ENCODE data around the gene CCDC54.

CCDC54 gene

GRCh38 chr3:107392549-107393165 is 15.4 kb downstream of the CCDC54 start:
- FAIRE-seq = no peak
- no peak for DNase-seq (ENCODE audit: low spot score)

GRCh38 chr3:107394502-107394901 is 17.3 kb downstream of the CCDC54 start:
- DNase-seq (ENCODE audit: low spot score) (no peak), FAIRE-seq (no peak)

GRCh38 chr3:107395066-107395465 is 17.8 kb downstream of the CCDC54 start:
- no peak for FAIRE-seq

GRCh38 chr3:107401301-107401700 is 24.1 kb downstream of the CCDC54 start:
- DNase-seq (ENCODE audit: low spot score) (no peak), FAIRE-seq (no peak)

More at GRCh38 chr3:107395066-107395465, 17.8 kb downstream of the CCDC54 start:
- DNase-seq (ENCODE audit: low spot score) = no peak

GRCh38 chr3:107402214-107402613 is 25.0 kb downstream of the CCDC54 start:
- FAIRE-seq (no peak), DNase-seq (ENCODE audit: low spot score) (no peak)

- DNase-seq (ENCODE audit: low spot score) = no peak
- FAIRE-seq = no peak
These were observed 27.7 kb downstream of the CCDC54 start for GRCh38 chr3:107404727-107405469.

GRCh38 chr3:107407355-107407754 is 30.1 kb downstream of the CCDC54 start:
- DNase-seq (ENCODE audit: low spot score) = no peak
- FAIRE-seq = no peak

- no peak for FAIRE-seq
- no peak for DNase-seq (ENCODE audit: low spot score)
These were observed 31.3 kb downstream of the CCDC54 start for GRCh38 chr3:107408513-107408912.

GRCh38 chr3:107409365-107409764 is 32.1 kb downstream of the CCDC54 start:
- FAIRE-seq = no peak

GRCh38 chr3:107410606-107411005 is 33.4 kb downstream of the CCDC54 start:
- FAIRE-seq (no peak), DNase-seq (ENCODE audit: low spot score) (no peak)

More at GRCh38 chr3:107409365-107409764, 32.1 kb downstream of the CCDC54 start:
- DNase-seq (ENCODE audit: low spot score) = no peak

- no peak for FAIRE-seq
- DNase-seq (ENCODE audit: low spot score) = no peak
These were observed 33.8 kb downstream of the CCDC54 start for GRCh38 chr3:107411056-107411455.

GRCh38 chr3:107411779-107412178 is 34.5 kb downstream of the CCDC54 start:
- DNase-seq (ENCODE audit: low spot score) (no peak), FAIRE-seq (no peak)

- FAIRE-seq = no peak
- DNase-seq (ENCODE audit: low spot score) = no peak
These were observed 35.1 kb downstream of the CCDC54 start for GRCh38 chr3:107412376-107412775.

GRCh38 chr3:107413264-107413663 is 36.0 kb downstream of the CCDC54 start:
- no peak for DNase-seq (ENCODE audit: low spot score)
- no peak for FAIRE-seq

GRCh38 chr3:107414325-107414964 is 37.2 kb downstream of the CCDC54 start:
- DNase-seq (ENCODE audit: low spot score) (no peak), FAIRE-seq (no peak)

GRCh38 chr3:107416138-107416537 is 38.9 kb downstream of the CCDC54 start:
- FAIRE-seq (no peak), DNase-seq (ENCODE audit: low spot score) (no peak)

GRCh38 chr3:107416886-107417285 is 39.6 kb downstream of the CCDC54 start:
- DNase-seq (ENCODE audit: low spot score) (no peak), FAIRE-seq (no peak)

GRCh38 chr3:107421170-107421792 is 44.0 kb downstream of the CCDC54 start:
- FAIRE-seq (peak; percentile 89), DNase-seq (ENCODE audit: low spot score) (peak; percentile 53)

GRCh38 chr3:107421881-107422280 is 44.6 kb downstream of the CCDC54 start:
- no peak for FAIRE-seq

GRCh38 chr3:107425033-107425432 is 47.8 kb downstream of the CCDC54 start:
- no peak for FAIRE-seq
- DNase-seq (ENCODE audit: low spot score) = no peak

More at GRCh38 chr3:107421881-107422280, 44.6 kb downstream of the CCDC54 start:
- DNase-seq (ENCODE audit: low spot score) = no peak

- no peak for FAIRE-seq
- DNase-seq (ENCODE audit: low spot score) = no peak
These were observed 49.0 kb downstream of the CCDC54 start for GRCh38 chr3:107426223-107426622.
